Immature natural killer cell (primary cell): ENCODE data around the gene C4BPB. TPM values are rescaled to one million over a fixed set of nuclear protein-coding genes. Genes with fewer than 3 reads are reported as not detected.

Experiments used
- DNase-seq, 3 donors: peaks; one replicate each; pipeline ENCODE4 v3.0.0; 2022; ENCODE audit warnings: mixed read lengths in 1 of 3
- H3K27ac Mint-ChIP-seq, 6 donors: one replicate each; pipeline ENCODE4 v1.8.0; 2020; ENCODE audit warnings: mixed read lengths in 6 of 6, mild to moderate bottlenecking in 5 of 6, inconsistent platforms in 4 of 6, moderate library complexity in 3 of 6
- H3K27me3 Mint-ChIP-seq, 3 donors: one replicate each; pipeline ENCODE4 v1.8.0; 2020 to 2021; ENCODE audit warnings: low read depth in 3 of 3, mild to moderate bottlenecking in 3 of 3, mixed read lengths in 3 of 3, moderate library complexity in 3 of 3, inconsistent platforms in 1 of 3
- H3K36me3 Mint-ChIP-seq, 3 donors: one replicate each; pipeline ENCODE4 v1.8.0; 2020; ENCODE audit warnings: mixed read lengths in 3 of 3, inconsistent platforms in 2 of 3, mild to moderate bottlenecking in 2 of 3
- H3K4me1 Mint-ChIP-seq, 2 donors: one replicate each; pipeline ENCODE4 v1.8.0; 2020; ENCODE audit warnings: inconsistent platforms in 2 of 2, mild to moderate bottlenecking in 2 of 2, mixed read lengths in 2 of 2, moderate library complexity in 1 of 2
- H3K4me3 Mint-ChIP-seq, 5 donors: one replicate each; pipeline ENCODE4 v1.8.0; 2020; ENCODE audit warnings: mild to moderate bottlenecking in 5 of 5, mixed read lengths in 5 of 5, inconsistent platforms in 3 of 5, moderate library complexity in 3 of 5
- H3K9me3 Mint-ChIP-seq, 6 donors: one replicate each; pipeline ENCODE4 v1.8.0; 2020; ENCODE audit warnings: mild to moderate bottlenecking in 6 of 6, mixed read lengths in 6 of 6, inconsistent platforms in 4 of 6, moderate library complexity in 3 of 6
- polyA plus RNA-seq, 3 donors: library from polyadenylated mRNA; unstranded; fragments of 300-500 nt; fragmentation: Illumina TruSeq; gene quantifications; one replicate each; pipeline ENCODE4 v1.2.3, GENCODE V29; 2021

The C4BPB gene
- polyA plus RNA-seq, 3 donors from 2014 or later, result 0.24 TPM; not detected in 2

DNA sequence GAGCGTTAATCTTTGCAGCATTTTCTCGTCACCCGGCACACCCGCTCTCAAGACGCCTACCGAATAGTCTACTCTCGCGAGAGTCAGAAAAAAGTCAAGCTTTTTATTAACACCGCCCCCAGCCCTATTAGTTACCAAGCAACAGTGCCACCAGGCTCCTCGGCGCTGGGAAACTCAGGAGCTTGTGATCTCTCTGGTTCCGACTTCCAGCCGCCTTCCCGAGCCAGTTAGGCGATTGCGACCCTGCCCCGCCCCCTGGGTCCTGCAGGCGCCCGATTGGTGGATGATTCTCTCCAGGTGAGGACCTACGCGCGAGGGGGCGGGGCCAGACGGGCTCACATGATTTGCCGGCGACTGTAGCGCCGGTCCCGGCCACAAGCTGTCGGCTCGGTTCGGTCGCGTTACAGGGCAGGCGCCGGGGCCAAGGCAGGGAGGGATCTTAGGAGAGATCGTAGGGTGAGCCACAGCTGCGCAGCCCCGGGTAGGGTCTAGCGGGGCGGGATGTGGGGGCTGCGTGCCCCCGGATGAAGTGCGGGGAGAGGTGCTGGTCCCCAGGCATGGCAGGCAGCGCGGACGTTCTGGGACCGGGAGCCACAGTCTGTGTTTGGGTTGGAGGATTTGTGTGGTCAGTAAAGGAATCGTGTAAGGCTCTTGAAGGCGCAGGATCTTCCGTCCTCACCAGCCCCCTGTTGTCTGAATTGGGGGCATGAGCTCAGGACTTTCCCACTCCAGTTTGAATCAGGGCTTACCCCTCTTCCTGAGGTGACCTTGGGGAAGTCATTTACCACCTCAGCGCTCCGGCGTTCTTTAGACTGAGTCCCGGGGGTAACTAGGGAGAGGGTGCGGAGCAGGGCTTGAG lies 35.5 kb upstream of the C4BPB start, which contains the start of gene PFKFB2:
Gene PFKFB2, plus strand, starts transcription at position 365 of the 859 bp plus-strand sequence. CDS start 1,443 bp downstream, outside the sequence.
- H3K4me1 Mint-ChIP-seq, result peaks cover 37 to 55% of the 10 kb centered on the region in 2 donors
- H3K27me3 Mint-ChIP-seq, result peaks cover 0 to 10% (median 9%) of the 10 kb centered on the region in 3 donors
- H3K9me3 Mint-ChIP-seq, result no peaks in the 10 kb centered on the region
- H3K36me3 Mint-ChIP-seq, result peaks cover 0 to 8% (median 0%) of the 10 kb centered on the region in 3 donors
- peak within 1 kb of the TSS; percentile 93 to 100 (median 99) for H3K4me3 Mint-ChIP-seq
- DNase-seq, result peak; percentile 92 to 93 (median 93)
- peak within 1 kb of the TSS; percentile 88 to 97 (median 94) for H3K27ac Mint-ChIP-seq

- DNase-seq, result no peak
Observed at GRCh38 chr1:207054491-207054890, 34.2 kb upstream of the C4BPB start.

GRCh38 chr1:207055386-207056001 lies 33.2 kb upstream of the C4BPB start:
- Mint-ChIP-seq H3K4me1 (peaks cover 24 to 38% of the 10 kb centered on the region in 2 donors), H3K27ac (peak overlapping the region in 2 of 6 donors; percentile 1 to 34)

More at GRCh38 chr1:207054491-207054890, 34.2 kb upstream of the C4BPB start:
- peaks cover 31 to 46% of the 10 kb centered on the region in 2 donors for H3K4me1 Mint-ChIP-seq
- peaks cover 0 to 4% (median 0%) of the 10 kb centered on the region in 3 donors for H3K36me3 Mint-ChIP-seq
- H3K4me3 Mint-ChIP-seq, result peak overlapping the region; percentile 48 to 100 (median 99)
- no peaks in the 10 kb centered on the region for H3K9me3 Mint-ChIP-seq
- peak overlapping the region in 5 of 6 donors; percentile 34 to 70 (median 60) for H3K27ac Mint-ChIP-seq
- peaks cover 0 to 15% (median 9%) of the 10 kb centered on the region in 3 donors for H3K27me3 Mint-ChIP-seq

GRCh38 chr1:207056673-207057072 lies 32.0 kb upstream of the C4BPB start:
- H3K4me1 Mint-ChIP-seq, result peaks cover 17 to 29% of the 10 kb centered on the region in 2 donors
- no peak overlapping the region for H3K27ac Mint-ChIP-seq
- H3K9me3 Mint-ChIP-seq, result no peaks in the 10 kb centered on the region
- peaks cover 0 to 7% (median 0%) of the 10 kb centered on the region in 3 donors for H3K36me3 Mint-ChIP-seq
- no peak overlapping the region for H3K4me3 Mint-ChIP-seq
- peaks cover 0 to 10% (median 5%) of the 10 kb centered on the region in 3 donors for H3K27me3 Mint-ChIP-seq
- no peak for DNase-seq

More at GRCh38 chr1:207055386-207056001, 33.2 kb upstream of the C4BPB start:
- H3K36me3 Mint-ChIP-seq, result peaks cover 0 to 4% (median 0%) of the 10 kb centered on the region in 3 donors
- peaks cover 0 to 10% (median 5%) of the 10 kb centered on the region in 3 donors for H3K27me3 Mint-ChIP-seq
- DNase-seq, result no peak
- H3K4me3 Mint-ChIP-seq, result no peak overlapping the region
- no peaks in the 10 kb centered on the region for H3K9me3 Mint-ChIP-seq

DNA sequence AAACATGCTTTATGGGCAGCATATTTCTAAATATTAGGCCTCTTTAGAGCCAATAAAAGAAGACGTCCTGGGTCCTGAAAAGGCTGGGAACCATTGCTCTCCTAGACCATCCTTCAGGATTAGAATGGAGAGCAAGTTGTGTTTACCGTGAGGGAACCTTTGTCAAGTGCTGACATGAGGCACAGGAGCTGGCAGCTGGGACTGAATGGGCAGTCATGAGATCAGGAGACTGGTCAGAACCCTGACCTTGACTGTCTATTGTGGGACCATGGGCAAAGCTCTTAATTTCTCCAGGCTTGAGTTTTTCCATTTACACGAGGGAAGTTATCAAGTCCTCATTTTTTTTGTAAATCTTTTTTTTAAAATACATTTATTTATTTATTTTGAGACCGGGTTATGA lies 30.4 kb upstream of the C4BPB start:
- peaks cover 0 to 11% (median 0%) of the 10 kb centered on the region in 3 donors for H3K36me3 Mint-ChIP-seq
- H3K4me1 Mint-ChIP-seq, result peaks cover 11 to 23% of the 10 kb centered on the region in 2 donors
- H3K27me3 Mint-ChIP-seq, result peaks cover 0 to 8% (median 0%) of the 10 kb centered on the region in 3 donors
- DNase-seq, result no peak
- H3K27ac Mint-ChIP-seq, result no peak overlapping the region
- H3K9me3 Mint-ChIP-seq, result no peaks in the 10 kb centered on the region
- H3K4me3 Mint-ChIP-seq, result no peak overlapping the region

DNA sequence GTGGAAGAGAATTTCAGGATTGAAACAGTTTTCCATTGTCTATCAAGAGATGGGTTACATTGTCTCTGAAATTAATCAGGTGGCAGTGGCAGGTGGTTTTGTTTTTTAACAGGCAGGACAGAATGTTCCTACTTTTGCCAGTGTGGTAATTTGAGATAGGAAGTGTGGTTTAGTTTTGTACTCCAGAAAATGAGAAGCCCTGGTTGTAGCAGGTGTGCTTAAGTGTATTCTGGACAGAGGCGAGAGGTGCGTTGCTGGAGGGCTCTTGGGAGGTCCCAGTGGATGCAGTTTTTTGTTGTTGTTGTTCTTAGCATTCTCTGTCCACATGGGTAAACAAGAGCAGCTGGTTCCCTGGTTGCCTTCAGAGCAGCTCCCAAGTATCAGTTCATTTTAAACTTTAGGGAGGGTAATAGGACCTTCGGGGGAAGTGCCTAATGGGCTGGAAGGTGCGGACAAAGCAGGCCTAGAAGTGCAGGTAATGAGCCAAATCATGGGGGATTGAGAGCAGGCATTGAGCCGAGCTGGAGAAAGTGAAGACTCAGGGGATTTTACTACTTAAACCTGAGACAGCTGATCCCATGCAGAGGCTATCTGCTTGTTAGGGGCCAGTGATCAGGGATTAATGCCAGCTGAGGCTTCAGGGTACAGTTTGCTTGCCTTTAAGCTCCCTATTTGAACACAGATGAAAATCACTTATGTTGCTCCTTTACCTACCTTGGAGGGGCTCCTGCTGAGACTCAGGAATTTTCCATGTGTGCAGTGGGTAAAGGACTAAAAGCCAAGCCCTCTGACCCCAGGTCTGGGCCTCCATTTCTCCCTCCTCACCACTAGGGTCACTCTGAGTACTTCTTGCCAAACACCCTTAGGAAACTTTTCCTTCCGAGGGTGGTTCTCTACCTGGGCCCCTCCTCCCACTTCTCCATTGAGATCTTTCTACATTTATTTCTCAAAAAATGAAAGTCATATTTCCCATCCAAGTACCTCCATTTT lies 29.5 kb upstream of the C4BPB start:
- Mint-ChIP-seq H3K27ac (peak overlapping the region in 1 of 6 donors; percentile 18), H3K9me3 (no peaks in the 10 kb centered on the region), H3K4me3 (no peak overlapping the region), H3K4me1 (peaks cover 12 to 25% of the 10 kb centered on the region in 2 donors), H3K27me3 (peaks cover 0 to 8% (median 0%) of the 10 kb centered on the region in 3 donors), H3K36me3 (peaks cover 0 to 18% (median 4%) of the 10 kb centered on the region in 3 donors)
- no peak for DNase-seq

DNA sequence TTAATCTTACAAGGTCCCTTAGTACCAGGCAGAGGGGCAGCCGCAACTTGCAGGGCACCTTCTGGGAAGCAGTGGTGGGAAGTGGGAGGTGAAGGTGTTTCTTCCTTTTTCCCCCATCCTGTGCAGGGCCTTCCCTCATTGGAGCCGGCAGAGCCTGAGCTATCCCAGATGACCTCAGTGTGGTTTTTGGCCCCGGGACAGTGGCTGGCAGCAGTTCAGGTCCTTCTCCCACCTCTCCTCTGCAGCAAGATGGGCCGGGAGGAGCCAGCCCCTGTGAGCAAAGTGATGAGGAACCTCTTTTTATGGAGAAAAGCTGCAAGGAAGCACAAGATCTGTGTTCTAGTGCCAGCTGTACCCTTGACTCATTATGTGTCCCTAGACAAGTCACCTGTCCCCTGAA lies 28.8 kb upstream of the C4BPB start:
- no peak overlapping the region for H3K27ac Mint-ChIP-seq
- peaks cover 0 to 8% (median 0%) of the 10 kb centered on the region in 3 donors for H3K27me3 Mint-ChIP-seq

DNA sequence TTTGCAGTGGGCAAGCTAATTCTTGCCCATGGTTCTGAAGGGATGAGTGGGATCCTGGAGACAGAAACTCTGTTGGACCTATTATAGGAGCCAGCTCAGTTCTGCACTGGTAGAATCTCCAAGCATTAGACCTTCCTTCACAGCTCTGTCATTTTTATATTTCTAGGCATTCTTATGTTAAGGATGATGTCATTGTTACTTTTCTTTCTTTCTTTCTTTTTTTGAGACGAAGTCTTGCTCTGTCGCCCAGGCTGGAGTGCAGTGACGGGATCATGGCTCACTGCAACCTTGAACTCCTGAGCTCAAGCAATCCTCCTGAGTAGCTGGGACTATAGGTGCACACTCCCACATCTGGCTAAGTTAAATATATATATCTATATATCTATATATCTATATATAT lies 28.1 kb upstream of the C4BPB start:
- H3K27me3 Mint-ChIP-seq, result peaks cover 0 to 8% (median 0%) of the 10 kb centered on the region in 3 donors
- no peak overlapping the region for H3K27ac Mint-ChIP-seq
- no peak for DNase-seq
- no peaks in the 10 kb centered on the region for H3K9me3 Mint-ChIP-seq
- H3K4me3 Mint-ChIP-seq, result no peak overlapping the region
- peaks cover 0 to 18% (median 5%) of the 10 kb centered on the region in 3 donors for H3K36me3 Mint-ChIP-seq
- peaks cover 12 to 18% of the 10 kb centered on the region in 2 donors for H3K4me1 Mint-ChIP-seq

More for the DNA sequence above, 28.8 kb upstream of the C4BPB start:
- H3K9me3 Mint-ChIP-seq, result no peaks in the 10 kb centered on the region
- H3K4me3 Mint-ChIP-seq, result no peak overlapping the region
- DNase-seq, result no peak
- H3K36me3 Mint-ChIP-seq, result peaks cover 0 to 18% (median 5%) of the 10 kb centered on the region in 3 donors
- peaks cover 12 to 18% of the 10 kb centered on the region in 2 donors for H3K4me1 Mint-ChIP-seq

DNA sequence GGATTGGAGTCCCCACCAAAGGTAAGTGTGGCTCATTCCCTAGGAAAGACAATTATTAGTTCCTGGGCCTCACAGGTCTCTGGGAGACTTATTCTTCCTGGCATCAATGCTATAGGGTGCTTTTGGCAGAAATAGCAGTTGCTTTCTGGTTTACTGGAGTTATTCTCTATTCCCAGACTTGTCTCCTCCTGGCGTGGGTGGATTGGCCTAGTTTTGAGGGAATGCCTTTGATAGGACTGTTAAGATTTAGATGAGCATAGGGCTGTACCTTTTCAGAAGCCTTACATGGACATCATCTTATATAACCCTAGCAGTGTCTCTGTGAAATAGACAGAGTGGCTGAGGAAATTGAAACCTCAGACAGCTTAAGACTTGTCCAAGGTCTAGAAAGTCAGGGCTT lies 26.6 kb upstream of the C4BPB start:
- Mint-ChIP-seq H3K9me3 (no peaks in the 10 kb centered on the region), H3K27me3 (peaks cover 0 to 5% (median 0%) of the 10 kb centered on the region in 3 donors), H3K4me3 (no peak overlapping the region), H3K4me1 (peaks cover 12 to 18% of the 10 kb centered on the region in 2 donors), H3K36me3 (peaks cover 0 to 14% (median 6%) of the 10 kb centered on the region in 3 donors), H3K27ac (peak overlapping the region in 1 of 6 donors; percentile 20)
- DNase-seq, result no peak

- Mint-ChIP-seq H3K36me3 (peaks cover 4 to 16% (median 11%) of the 10 kb centered on the region in 3 donors), H3K4me3 (peak overlapping the region in 4 of 5 donors; percentile 4 to 37 (median 27)), H3K4me1 (peaks cover 12 to 18% of the 10 kb centered on the region in 2 donors), H3K27me3 (peaks cover 0 to 5% (median 0%) of the 10 kb centered on the region in 3 donors), H3K27ac (peak overlapping the region; percentile 10 to 72 (median 44)), H3K9me3 (no peaks in the 10 kb centered on the region)
- no peak for DNase-seq
Observed at GRCh38 chr1:207063014-207063413, 25.6 kb upstream of the C4BPB start.

DNA sequence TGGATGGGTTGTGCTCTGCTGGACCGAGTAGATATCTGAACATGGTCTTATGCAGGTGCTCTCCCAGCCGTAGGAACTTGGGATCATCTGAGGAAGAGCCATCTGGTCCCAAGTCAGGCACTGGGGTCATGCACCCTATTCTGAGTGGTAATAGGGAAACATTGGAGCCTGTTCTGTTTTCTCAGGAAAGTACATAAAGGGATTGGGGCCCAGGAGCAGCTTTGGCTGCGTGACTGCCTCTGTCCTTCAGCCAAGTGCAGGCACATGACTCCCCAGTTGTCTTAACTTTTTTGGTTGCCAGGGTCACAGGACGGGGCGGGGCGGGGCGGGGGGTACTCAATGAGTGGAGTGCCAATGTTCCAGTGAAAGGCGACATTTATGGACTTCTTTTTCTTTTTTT lies 24.1 kb upstream of the C4BPB start:
- H3K27ac Mint-ChIP-seq, result no peak overlapping the region

GRCh38 chr1:207067185-207067584 lies 21.5 kb upstream of the C4BPB start:
- Mint-ChIP-seq H3K27ac (no peak overlapping the region), H3K4me1 (peaks cover 29 to 49% of the 10 kb centered on the region in 2 donors), H3K9me3 (peaks cover 0 to 3% (median 0%) of the 10 kb centered on the region in 6 donors), H3K36me3 (peaks cover 4 to 27% (median 22%) of the 10 kb centered on the region in 3 donors), H3K4me3 (no peak overlapping the region), H3K27me3 (peaks cover 0 to 3% (median 3%) of the 10 kb centered on the region in 3 donors)
- DNase-seq, result no peak

More for the DNA sequence above, 24.1 kb upstream of the C4BPB start:
- H3K4me3 Mint-ChIP-seq, result no peak overlapping the region
- no peak for DNase-seq
- H3K9me3 Mint-ChIP-seq, result no peaks in the 10 kb centered on the region
- peaks cover 4 to 25% (median 17%) of the 10 kb centered on the region in 3 donors for H3K36me3 Mint-ChIP-seq
- peaks cover 0 to 3% (median 0%) of the 10 kb centered on the region in 3 donors for H3K27me3 Mint-ChIP-seq
- peaks cover 13 to 26% of the 10 kb centered on the region in 2 donors for H3K4me1 Mint-ChIP-seq
